GM23338 (cell line): ENCODE data around the gene TBC1D14. TPM values are rescaled to one million over a fixed set of nuclear protein-coding genes. Genes with fewer than 3 reads are reported as not detected.
A peak's percentile ranks its signal among the peaks of the same experiment; 100 is the strongest.

Source experiments
- ATAC-seq: fragments of 200-7000 bp; cut with Tn5 transposase; 3 replicates; pipeline ENCODE4 v1.9.1; 2020
- DNase-seq: peaks from one replicate; pipeline ENCODE4 v3.0.0-alpha.2; 2015; ENCODE audit warnings: low spot score
- H2AFZ ChIP-seq: fragments of 200-600 bp; sonication (generic); 2 replicates; pipeline ENCODE4 v1.8.0; 2016; ENCODE audit warnings: antibody characterized with exemption, mild to moderate bottlenecking, moderate library complexity
- H3F3A ChIP-seq: fragments of 200-600 bp; sonication (generic); replicated peaks from 2 replicates; pipeline ENCODE4 v1.8.0; 2017; ENCODE audit warnings: antibody characterized with exemption, mixed run types, low read depth
- H3K27ac ChIP-seq: fragments of 200-600 bp; sonication (generic); 2 replicates; pipeline ENCODE4 v1.6.1; 2016; ENCODE audit warnings: low read depth
- H3K27me3 ChIP-seq: fragments of 200-600 bp; sonication (generic); 2 replicates; pipeline ENCODE4 v1.8.0; 2016; ENCODE audit warnings: mild to moderate bottlenecking, mixed run types, moderate library complexity; ENCODE audit not compliant: insufficient read depth
- H3K36me3 ChIP-seq: fragments of 200-600 bp; sonication (generic); 2 replicates; pipeline ENCODE4 v1.8.0; 2016; ENCODE audit warnings: mild to moderate bottlenecking; ENCODE audit not compliant: insufficient read depth
- H3K4me1 ChIP-seq: fragments of 200-600 bp; sonication (generic); 2 replicates; pipeline ENCODE4 v1.8.0; 2016; ENCODE audit warnings: mild to moderate bottlenecking, moderate library complexity; ENCODE audit not compliant: insufficient read depth
- H3K4me2 ChIP-seq: fragments of 200-600 bp; sonication (generic); 2 replicates; pipeline ENCODE4 v1.7.1; 2017; ENCODE audit warnings: mixed run types
- H3K4me3 ChIP-seq: fragments of 200-600 bp; sonication (generic); 2 replicates; pipeline ENCODE4 v1.6.1; 2016; ENCODE audit warnings: mixed run types
- H3K79me2 ChIP-seq: fragments of 200-600 bp; sonication (generic); replicated peaks from 2 replicates; pipeline ENCODE4 v1.8.0; 2017; ENCODE audit warnings: mild to moderate bottlenecking; ENCODE audit not compliant: insufficient read depth
- H3K9me2 ChIP-seq: fragments of 200-600 bp; sonication (generic); 2 replicates; pipeline ENCODE4 v1.8.0; 2017; ENCODE audit not compliant: insufficient read depth
- H4K20me1 ChIP-seq: fragments of 200-600 bp; sonication (generic); replicated peaks from 2 replicates; pipeline ENCODE4 v1.8.0; 2017; ENCODE audit warnings: mild to moderate bottlenecking; ENCODE audit not compliant: insufficient read depth
- H3K27ac Mint-ChIP-seq: 2 replicates; pipeline ENCODE4 v1.8.0; 2020; ENCODE audit warnings: inconsistent platforms, mild to moderate bottlenecking, moderate library complexity, mixed read lengths
- H3K27me3 Mint-ChIP-seq: 3 replicates; pipeline ENCODE4 v1.8.0; 2022; ENCODE audit warnings: low read depth, mild to moderate bottlenecking, moderate library complexity, mixed read lengths, inconsistent platforms; ENCODE audit not compliant: insufficient read depth, poor library complexity
- H3K36me3 Mint-ChIP-seq: 3 replicates; pipeline ENCODE4 v1.8.0; 2021; ENCODE audit warnings: low read depth, mild to moderate bottlenecking, inconsistent platforms, moderate library complexity, mixed read lengths
- H3K4me1 Mint-ChIP-seq: 3 replicates; pipeline ENCODE4 v1.8.0; 2020; ENCODE audit warnings: mild to moderate bottlenecking, inconsistent platforms, mixed read lengths
- H3K4me3 Mint-ChIP-seq: 3 replicates; pipeline ENCODE4 v1.8.0; 2021; ENCODE audit warnings: moderate library complexity, mild to moderate bottlenecking, inconsistent platforms, mixed read lengths
- H3K9me3 Mint-ChIP-seq: 3 replicates; pipeline ENCODE4 v1.8.0; 2020; ENCODE audit warnings: moderate library complexity, mild to moderate bottlenecking, inconsistent platforms, mixed read lengths
- CREB1 ChIP-seq: fragments of 250-450 bp; sonication (Bioruptor Pico); IDR thresholded peaks from 2 replicates; pipeline ENCODE4 v1.5.0; 2020; ENCODE audit warnings: low read depth, mild to moderate bottlenecking, moderate library complexity
- CTCF ChIP-seq, 2 experiments: fragments of 200-600 bp in 1 of 2; sonication (generic) in 1 of 2; conservative IDR thresholded peaks; 2 replicates each; pipeline versions ENCODE4 v1.5.1 to v1.6.1; 2016 to 2017; ENCODE audit warnings: antibody characterized with exemption in 2 of 2, low read depth in 2 of 2, mild to moderate bottlenecking in 2 of 2, moderate library complexity in 1 of 2
- ETS1 ChIP-seq: IDR thresholded peaks from 2 replicates; pipeline ENCODE4 v1.6.1; 2016; ENCODE audit warnings: antibody characterized with exemption
- EZH2 ChIP-seq: fragments of 200-600 bp; sonication (generic); IDR thresholded peaks from one replicate; pipeline ENCODE4 v1.8.0; 2017; ENCODE audit warnings: antibody characterized with exemption, mild to moderate bottlenecking, low read depth; ENCODE audit not compliant: unreplicated experiment
- EZH2phosphoT487 ChIP-seq: fragments of 200-600 bp; sonication (generic); IDR thresholded peaks from one replicate; pipeline ENCODE4 v1.8.1; 2018; ENCODE audit warnings: antibody characterized with exemption; ENCODE audit not compliant: unreplicated experiment
- JUNB ChIP-seq: IDR thresholded peaks from one replicate; pipeline ENCODE4 v1.6.1; 2016; ENCODE audit warnings: antibody characterized with exemption; ENCODE audit not compliant: unreplicated experiment
- NANOG ChIP-seq: IDR thresholded peaks from 2 replicates; pipeline ENCODE4 v1.6.1; 2016; ENCODE audit warnings: antibody characterized with exemption, borderline replicate concordance
- POLR2AphosphoS5 ChIP-seq: IDR thresholded peaks from 2 replicates; pipeline ENCODE4 v1.6.1; 2016; ENCODE audit warnings: antibody characterized with exemption, low read depth
- REST ChIP-seq: IDR thresholded peaks from one replicate; pipeline ENCODE4 v1.6.1; 2018; ENCODE audit warnings: antibody characterized with exemption; ENCODE audit not compliant: unreplicated experiment
- STAT1 ChIP-seq: IDR thresholded peaks from one replicate; pipeline ENCODE4 v1.6.1; 2016; ENCODE audit warnings: antibody characterized with exemption; ENCODE audit not compliant: unreplicated experiment
- ZNF114 ChIP-seq: fragments of 250-450 bp; sonication (Bioruptor Pico); IDR thresholded peaks from 2 replicates; pipeline ENCODE4 v1.5.0; 2020; ENCODE audit warnings: mild to moderate bottlenecking, moderate library complexity
- ZNF331 ChIP-seq: fragments of 250-450 bp; sonication (Bioruptor Pico); IDR thresholded peaks from 2 replicates; pipeline ENCODE4 v1.5.0; 2020; ENCODE audit warnings: low read depth, mild to moderate bottlenecking, moderate library complexity
- polyA plus RNA-seq: library from polyadenylated mRNA; unstranded; fragments of >200 nt; fragmentation: Nextera tagmentation; extraction: Ambion mirVana; gene quantifications from 2 replicates; pipeline ENCODE4 v1.2.1, GENCODE V29; 2016
- total RNA-seq: library from RNA; depleted of rRNA; stranded (reverse); fragments of >200 nt; shearing (Covaris generic); gene quantifications from 2 replicates; pipeline ENCODE4 v1.2.3, GENCODE V29; 2014
- TF ChIP-seq, protein P1 (sequence below): fragments of 250-450 bp; sonication (Bioruptor Pico); IDR thresholded peaks from 2 replicates; pipeline ENCODE4 v1.5.0; 2020; ENCODE audit warnings: mild to moderate bottlenecking, moderate library complexity

Gene TBC1D14
- total and polyA plus RNA-seq, 2 experiments from 2014 or later, result 18.2 to 59.7 TPM

GRCh38 chr4:6940744-6941137, 31.1 kb downstream of the TBC1D14 start:
- H3K4me2 ChIP-seq, result 0 out of 2 replicates have a peak overlapping the region, but pooled peaks have one; percentile 55
- H3K9me2 ChIP-seq, result no peaks in the 10 kb centered on the region
- H3K9me3 Mint-ChIP-seq, result no peaks in the 10 kb centered on the region
- ATAC-seq, result no peak
- no peaks in the 10 kb centered on the region for H3K36me3 Mint-ChIP-seq
- TF ChIP-seq EZH2phosphoT487 (no peak), CTCF (conservative IDR thresholded peaks at IDR 0.05; ENCODE audit: low read depth in 2 of 2) (no peak), NANOG (no peak), CREB1 (no peak), JUNB (no peak), REST (no peak), ETS1 (no peak), POLR2AphosphoS5 (no peak), STAT1 (no peak), EZH2 (no peak), ZNF331 (no peak), ZNF114 (no peak)
- TF ChIP-seq, protein P1, sequence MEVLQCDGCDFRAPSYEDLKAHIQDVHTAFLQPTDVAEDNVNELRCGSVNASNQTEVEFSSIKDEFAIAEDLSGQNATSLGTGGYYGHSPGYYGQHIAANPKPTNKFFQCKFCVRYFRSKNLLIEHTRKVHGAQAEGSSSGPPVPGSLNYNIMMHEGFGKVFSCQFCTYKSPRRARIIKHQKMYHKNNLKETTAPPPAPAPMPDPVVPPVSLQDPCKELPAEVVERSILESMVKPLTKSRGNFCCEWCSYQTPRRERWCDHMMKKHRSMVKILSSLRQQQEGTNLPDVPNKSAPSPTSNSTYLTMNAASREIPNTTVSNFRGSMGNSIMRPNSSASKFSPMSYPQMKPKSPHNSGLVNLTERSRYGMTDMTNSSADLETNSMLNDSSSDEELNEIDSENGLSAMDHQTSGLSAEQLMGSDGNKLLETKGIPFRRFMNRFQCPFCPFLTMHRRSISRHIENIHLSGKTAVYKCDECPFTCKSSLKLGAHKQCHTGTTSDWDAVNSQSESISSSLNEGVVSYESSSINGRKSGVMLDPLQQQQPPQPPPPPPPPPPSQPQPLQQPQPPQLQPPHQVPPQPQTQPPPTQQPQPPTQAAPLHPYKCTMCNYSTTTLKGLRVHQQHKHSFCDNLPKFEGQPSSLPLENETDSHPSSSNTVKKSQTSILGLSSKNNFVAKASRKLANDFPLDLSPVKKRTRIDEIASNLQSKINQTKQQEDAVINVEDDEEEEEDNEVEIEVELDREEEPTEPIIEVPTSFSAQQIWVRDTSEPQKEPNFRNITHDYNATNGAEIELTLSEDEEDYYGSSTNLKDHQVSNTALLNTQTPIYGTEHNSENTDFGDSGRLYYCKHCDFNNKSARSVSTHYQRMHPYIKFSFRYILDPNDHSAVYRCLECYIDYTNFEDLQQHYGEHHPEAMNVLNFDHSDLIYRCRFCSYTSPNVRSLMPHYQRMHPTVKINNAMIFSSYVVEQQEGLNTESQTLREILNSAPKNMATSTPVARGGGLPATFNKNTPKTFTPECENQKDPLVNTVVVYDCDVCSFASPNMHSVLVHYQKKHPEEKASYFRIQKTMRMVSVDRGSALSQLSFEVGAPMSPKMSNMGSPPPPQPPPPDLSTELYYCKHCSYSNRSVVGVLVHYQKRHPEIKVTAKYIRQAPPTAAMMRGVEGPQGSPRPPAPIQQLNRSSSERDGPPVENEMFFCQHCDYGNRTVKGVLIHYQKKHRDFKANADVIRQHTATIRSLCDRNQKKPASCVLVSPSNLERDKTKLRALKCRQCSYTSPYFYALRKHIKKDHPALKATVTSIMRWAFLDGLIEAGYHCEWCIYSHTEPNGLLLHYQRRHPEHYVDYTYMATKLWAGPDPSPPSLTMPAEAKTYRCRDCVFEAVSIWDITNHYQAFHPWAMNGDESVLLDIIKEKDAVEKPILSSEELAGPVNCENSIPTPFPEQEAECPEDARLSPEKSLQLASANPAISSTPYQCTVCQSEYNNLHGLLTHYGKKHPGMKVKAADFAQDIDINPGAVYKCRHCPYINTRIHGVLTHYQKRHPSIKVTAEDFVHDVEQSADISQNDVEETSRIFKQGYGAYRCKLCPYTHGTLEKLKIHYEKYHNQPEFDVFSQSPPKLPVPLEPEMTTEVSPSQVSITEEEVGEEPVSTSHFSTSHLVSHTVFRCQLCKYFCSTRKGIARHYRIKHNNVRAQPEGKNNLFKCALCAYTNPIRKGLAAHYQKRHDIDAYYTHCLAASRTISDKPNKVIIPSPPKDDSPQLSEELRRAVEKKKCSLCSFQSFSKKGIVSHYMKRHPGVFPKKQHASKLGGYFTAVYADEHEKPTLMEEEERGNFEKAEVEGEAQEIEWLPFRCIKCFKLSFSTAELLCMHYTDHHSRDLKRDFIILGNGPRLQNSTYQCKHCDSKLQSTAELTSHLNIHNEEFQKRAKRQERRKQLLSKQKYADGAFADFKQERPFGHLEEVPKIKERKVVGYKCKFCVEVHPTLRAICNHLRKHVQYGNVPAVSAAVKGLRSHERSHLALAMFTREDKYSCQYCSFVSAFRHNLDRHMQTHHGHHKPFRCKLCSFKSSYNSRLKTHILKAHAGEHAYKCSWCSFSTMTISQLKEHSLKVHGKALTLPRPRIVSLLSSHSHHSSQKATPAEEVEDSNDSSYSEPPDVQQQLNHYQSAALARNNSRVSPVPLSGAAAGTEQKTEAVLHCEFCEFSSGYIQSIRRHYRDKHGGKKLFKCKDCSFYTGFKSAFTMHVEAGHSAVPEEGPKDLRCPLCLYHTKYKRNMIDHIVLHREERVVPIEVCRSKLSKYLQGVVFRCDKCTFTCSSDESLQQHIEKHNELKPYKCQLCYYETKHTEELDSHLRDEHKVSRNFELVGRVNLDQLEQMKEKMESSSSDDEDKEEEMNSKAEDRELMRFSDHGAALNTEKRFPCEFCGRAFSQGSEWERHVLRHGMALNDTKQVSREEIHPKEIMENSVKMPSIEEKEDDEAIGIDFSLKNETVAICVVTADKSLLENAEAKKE, result no peak
- no peak overlapping the region for H3K4me3 Mint-ChIP-seq
- peak overlapping the region; percentile 16; the same call in 1 of the 2 replicates for H3K27ac Mint-ChIP-seq
- H2AFZ ChIP-seq, result no peak overlapping the region
- no peak for DNase-seq
- 0 out of 2 replicates have a peak, but pooled peaks cover 4% of the 10 kb centered on the region for H3F3A ChIP-seq
- peaks cover 71% of the 10 kb centered on the region for H3K4me1 Mint-ChIP-seq
- peaks cover 7% of the 10 kb centered on the region for H4K20me1 ChIP-seq
- no peak overlapping the region for H3K4me3 ChIP-seq
- H3K27me3 ChIP-seq, result no peaks in the 10 kb centered on the region
- no peak overlapping the region; the same call in 1 of the 2 replicates for H3K27ac ChIP-seq
- H3K27me3 Mint-ChIP-seq, result peaks cover 4% of the 10 kb centered on the region
- H3K36me3 ChIP-seq, result no peaks in the 10 kb centered on the region
- H3K79me2 ChIP-seq, result peaks cover 40% of the 10 kb centered on the region
- H3K4me1 ChIP-seq, result peaks cover 40% of the 10 kb centered on the region
